GM10248 (cell line): ENCODE results near the gene ADGRL1.

Experiments used
- CTCF ChIA-PET: fragments of 300-600 bp; sonication (Branson Sonifier 250); formaldehyde crosslinking; extraction: SDS; loops from one replicate; lab custom pipeline; 2021; ENCODE audit warnings: antibody characterized with exemption; lab: Yijun Ruan, JAX
- POLR2A ChIA-PET: fragments of 350-650 bp; sonication (Branson Sonifier 250); formaldehyde crosslinking; extraction: SDS; loops from one replicate; lab custom pipeline; 2020; ENCODE audit warnings: antibody characterized with exemption; lab: Yijun Ruan, JAX
- DNase-seq: peaks from one replicate; pipeline ENCODE4 v3.0.0; 2012; ENCODE audit errors: extremely low spot score
- TF ChIP-seq, protein P1 (sequence below): IDR thresholded peaks from 2 replicates; pipeline ENCODE4 v1.5.1; 2012; ENCODE audit warnings: mild to moderate bottlenecking, low read depth; ENCODE audit errors: extremely low read depth, missing control alignments, control extremely low read depth

The ADGRL1 gene

DNA sequence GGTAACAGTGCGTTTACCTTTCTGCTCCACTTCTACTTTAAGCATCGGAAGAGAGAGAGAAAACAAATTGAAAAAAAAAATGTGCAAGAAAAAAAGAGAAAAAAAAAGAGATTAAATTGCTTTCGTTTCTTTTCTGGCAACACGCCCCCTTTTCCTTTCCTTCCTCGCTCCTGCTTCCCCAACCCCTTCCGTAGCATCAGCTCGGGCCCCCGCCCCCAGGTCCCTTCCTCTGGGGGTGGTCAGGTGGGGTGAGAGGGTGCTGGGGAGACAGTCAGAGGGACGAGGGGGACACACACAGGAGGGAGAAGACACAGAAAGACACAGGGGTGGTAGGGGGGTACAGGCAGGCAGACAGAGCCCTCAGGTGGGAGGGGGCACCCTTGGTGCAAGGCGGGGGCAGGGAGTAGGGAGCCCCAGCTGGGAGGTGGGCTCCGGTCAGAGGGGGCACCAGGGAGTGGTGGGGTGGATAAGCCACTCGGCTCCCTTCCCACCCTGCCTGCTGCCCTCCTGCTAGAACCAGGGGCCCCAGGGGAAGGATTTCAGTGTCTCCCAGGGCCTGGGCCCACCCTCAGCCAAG lies 38.9 kb downstream of the ADGRL1 start:
- TF ChIP-seq, protein P1, sequence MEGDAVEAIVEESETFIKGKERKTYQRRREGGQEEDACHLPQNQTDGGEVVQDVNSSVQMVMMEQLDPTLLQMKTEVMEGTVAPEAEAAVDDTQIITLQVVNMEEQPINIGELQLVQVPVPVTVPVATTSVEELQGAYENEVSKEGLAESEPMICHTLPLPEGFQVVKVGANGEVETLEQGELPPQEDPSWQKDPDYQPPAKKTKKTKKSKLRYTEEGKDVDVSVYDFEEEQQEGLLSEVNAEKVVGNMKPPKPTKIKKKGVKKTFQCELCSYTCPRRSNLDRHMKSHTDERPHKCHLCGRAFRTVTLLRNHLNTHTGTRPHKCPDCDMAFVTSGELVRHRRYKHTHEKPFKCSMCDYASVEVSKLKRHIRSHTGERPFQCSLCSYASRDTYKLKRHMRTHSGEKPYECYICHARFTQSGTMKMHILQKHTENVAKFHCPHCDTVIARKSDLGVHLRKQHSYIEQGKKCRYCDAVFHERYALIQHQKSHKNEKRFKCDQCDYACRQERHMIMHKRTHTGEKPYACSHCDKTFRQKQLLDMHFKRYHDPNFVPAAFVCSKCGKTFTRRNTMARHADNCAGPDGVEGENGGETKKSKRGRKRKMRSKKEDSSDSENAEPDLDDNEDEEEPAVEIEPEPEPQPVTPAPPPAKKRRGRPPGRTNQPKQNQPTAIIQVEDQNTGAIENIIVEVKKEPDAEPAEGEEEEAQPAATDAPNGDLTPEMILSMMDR, result no peak
- CTCF ChIA-PET, result no interaction called here
- POLR2A ChIA-PET, result no interaction called here
- no peak for DNase-seq

DNA sequence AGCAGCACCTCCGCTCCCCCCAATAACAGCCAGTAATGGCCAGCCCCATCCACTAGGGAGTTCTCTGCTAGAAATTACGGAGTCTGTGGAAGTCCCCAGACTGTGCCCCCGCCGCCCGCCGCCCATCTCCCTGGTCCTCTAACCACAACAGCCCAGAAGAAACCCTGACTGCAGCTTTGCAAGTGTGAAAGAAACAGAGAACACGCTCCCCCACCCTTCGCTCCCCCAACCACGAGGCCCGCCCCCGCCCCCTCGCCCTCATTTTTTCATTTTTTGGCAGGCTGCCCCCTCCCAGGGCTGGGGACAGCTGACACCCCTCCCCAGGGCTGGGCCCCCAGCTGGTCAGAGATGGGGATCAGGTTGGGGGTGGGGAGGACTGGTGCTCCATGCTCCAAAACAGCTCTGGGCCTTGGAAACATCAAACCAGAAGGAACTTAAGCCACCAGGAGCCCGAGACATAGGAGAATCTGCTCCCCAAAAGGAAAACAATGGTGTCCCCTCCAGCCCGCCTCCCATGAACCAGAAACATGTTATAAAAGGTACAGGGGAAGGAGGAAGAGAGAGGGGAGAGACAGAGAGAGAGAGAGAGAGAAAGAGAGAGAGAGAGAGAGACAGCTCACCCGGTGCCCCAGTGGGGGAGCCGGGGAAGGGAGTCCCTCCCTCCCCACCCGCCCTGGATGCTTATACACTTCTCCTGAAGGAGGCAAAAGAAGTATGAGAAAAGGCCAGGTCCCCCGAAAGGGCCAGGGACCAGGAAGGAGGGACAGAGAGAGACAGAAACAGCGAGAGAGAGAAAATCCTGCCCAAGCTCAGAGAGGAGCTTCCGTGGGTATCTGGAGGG lies 39.8 kb downstream of the ADGRL1 start:
- TF ChIP-seq, protein P1, result no peak
- no peak for DNase-seq
- POLR2A ChIA-PET, result no interaction called here
- CTCF ChIA-PET, result interaction anchor here (1.1 kb wide), 1 partner anchor 33 kb away, joined by 3 read pairs; no protein-coding TSS in a partner anchor

DNA sequence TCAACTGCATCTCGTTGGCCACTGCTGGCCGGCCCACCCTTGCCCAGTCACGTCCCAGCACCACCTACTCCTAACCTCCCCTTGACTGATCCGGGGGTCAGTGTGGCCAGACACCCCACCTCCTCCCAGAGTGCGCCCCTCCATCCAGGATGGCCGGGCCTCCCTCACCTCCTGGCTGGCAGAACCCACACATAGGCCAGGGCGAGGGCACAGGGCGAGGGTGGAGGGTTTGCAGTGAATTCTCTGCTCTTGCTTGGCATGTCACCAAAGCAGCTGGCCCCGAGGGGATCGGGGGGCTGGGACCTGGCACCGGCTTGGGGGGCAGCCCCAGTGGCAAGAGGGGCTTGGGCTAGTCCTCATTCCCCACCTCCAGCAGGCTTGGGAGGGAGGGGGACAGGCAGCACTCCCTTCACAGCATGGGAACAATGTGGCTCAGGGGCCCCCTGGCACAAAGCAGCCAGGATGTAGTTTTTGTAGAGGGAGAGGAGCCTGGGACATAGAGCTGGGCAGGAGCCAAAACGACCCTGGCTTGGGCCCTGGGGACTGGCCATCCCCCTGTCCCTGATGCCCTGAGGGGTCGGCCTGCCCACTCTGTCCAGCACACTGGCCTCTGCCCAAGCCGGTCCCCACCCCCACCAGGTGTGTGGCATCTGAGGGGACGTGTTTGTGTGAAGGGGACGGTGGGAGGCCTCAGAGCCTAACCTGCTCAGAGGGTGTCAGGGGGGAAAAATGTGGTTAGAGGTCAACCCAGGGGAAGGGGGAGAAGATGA lies 41.1 kb downstream of the ADGRL1 start:
- no peak for DNase-seq
- TF ChIP-seq, protein P1, result no peak
- POLR2A ChIA-PET, result no interaction called here
- CTCF ChIA-PET, result no interaction called here

DNA sequence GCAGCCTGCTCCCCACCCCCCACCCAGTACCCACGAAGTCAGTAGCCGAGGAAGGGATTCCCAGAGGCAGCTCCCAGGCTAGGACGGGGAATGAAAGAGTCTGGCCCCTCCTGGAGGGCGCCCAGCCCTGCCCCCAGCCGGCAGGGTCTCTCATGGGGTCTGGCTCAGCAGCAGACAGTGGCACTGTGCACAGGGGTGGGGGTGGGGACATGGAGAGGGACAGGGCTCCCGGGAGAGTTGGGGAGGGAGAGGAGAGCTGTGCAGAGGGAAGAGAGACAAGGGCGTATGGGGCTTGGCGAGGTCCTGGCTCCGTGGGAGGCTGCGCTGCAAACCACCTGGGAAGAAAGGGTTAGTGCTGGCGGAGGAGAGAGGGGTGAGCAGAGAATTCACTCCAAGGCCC lies 41.9 kb downstream of the ADGRL1 start:
- TF ChIP-seq, protein P1, result no peak
- ChIA-PET CTCF (no interaction called here), POLR2A (no interaction called here)
- DNase-seq, result no peak

DNA sequence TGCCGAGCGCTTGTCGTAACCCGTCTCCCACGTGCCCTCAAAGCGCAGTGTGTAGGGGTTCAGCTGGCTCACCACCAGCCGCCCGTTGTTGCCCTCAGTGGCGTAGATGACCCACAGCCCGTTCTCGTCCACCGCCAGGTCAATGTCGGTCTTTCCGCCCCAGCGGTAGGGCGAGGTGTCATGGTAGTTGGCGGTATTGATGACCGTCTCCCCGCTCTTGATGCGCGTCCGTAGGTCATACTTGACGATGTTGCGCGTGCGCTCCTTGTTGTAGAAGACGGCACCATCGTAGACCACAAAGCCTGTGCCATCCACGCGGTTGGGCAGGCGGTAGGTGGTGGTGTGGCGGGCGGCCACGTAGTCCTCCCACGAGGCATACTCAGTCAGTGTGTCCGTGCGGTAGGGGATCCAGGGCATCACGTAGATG lies 43.1 kb downstream of the ADGRL1 start:
- TF ChIP-seq, protein P1, result no peak
- CTCF ChIA-PET, result interaction anchor here (1.1 kb wide), 1 partner anchor 186 kb away, joined by 3 read pairs; no protein-coding TSS in a partner anchor
- no peak for DNase-seq
- POLR2A ChIA-PET, result no interaction called here

DNA sequence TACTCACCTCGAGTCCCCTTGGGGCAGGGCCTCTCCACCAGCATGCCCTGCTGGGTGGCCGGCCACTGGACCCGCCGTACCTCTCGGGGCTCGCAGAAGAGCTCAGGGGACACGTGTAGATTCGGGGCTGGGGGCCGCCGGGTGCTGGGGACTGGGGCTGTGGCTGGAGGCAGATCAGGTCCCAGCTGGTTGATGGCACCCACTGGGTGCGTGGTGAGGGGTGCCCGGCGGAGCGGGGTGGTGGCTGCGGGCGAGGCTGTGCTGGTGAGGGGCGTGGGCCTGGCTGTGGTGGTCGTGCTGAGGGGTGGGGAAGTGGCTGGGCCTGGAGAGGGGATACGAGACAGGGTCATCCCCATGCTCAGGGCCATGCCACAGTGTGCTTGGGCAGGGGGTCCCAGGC lies 44.7 kb downstream of the ADGRL1 start:
- ChIA-PET POLR2A (no interaction called here), CTCF (interaction anchor here (1.3 kb wide), 1 partner anchor 21 kb away, joined by 3 read pairs; no protein-coding TSS in a partner anchor)
- TF ChIP-seq, protein P1, result no peak
- DNase-seq, result no peak
